Kidney epithelial cell (primary cell): ENCODE measurements around the gene PYROXD2. TPM values are rescaled to one million over a fixed set of nuclear protein-coding genes. Genes with fewer than 3 reads are reported as not detected.

Source experiments
- DNase-seq: peaks from one replicate; pipeline ENCODE4 v3.0.0-alpha.2; 2010; ENCODE audit warnings: low read depth
- H3K27me3 ChIP-seq: 2 replicates; pipeline ENCODE4 v1.6.0; 2011; ENCODE audit warnings: low read length; ENCODE audit not compliant: control insufficient read depth, insufficient read depth
- H3K36me3 ChIP-seq: 2 replicates; pipeline ENCODE4 v1.5.1; 2011; ENCODE audit warnings: low read length; ENCODE audit not compliant: control insufficient read depth, insufficient read depth
- H3K4me3 ChIP-seq: 2 replicates; pipeline ENCODE4 v1.5.1; 2011; ENCODE audit warnings: low read depth, mild to moderate bottlenecking, control low read depth, low read length
- CTCF ChIP-seq: IDR thresholded peaks from 2 replicates; pipeline ENCODE4 v1.5.1; 2011; ENCODE audit warnings: mild to moderate bottlenecking, moderate library complexity, low read length, control low read depth, inconsistent platforms; ENCODE audit not compliant: insufficient read depth, poor library complexity, severe bottlenecking
- total RNA-seq: library from RNA; depleted of rRNA; stranded (reverse); fragments of >200 nt; gene quantifications from 2 replicates; pipeline ENCODE4 v1.2.3, GENCODE V29; 2015

Gene PYROXD2
- total RNA-seq, 1 donor from 2014 or later = 5.8 TPM

GRCh38 chr10:98374217-98374985 lies 40.6 kb downstream of the PYROXD2 start:
- DNase-seq = no peak
- no peak for TF ChIP-seq CTCF
- Histone ChIP-seq H3K36me3 (no peaks in the 10 kb centered on the region), H3K4me3 (no peak overlapping the region), H3K27me3 (no peaks in the 10 kb centered on the region)

GRCh38 chr10:98373260-98374040 lies 41.5 kb downstream of the PYROXD2 start:
- DNase-seq = no peak
- Histone ChIP-seq H3K36me3 (no peaks in the 10 kb centered on the region), H3K27me3 (no peaks in the 10 kb centered on the region), H3K4me3 (no peak overlapping the region)
- TF ChIP-seq CTCF = no peak

- H3K4me3 ChIP-seq = no peak overlapping the region
- no peak for DNase-seq
- H3K27me3 ChIP-seq = no peaks in the 10 kb centered on the region
- H3K36me3 ChIP-seq = no peaks in the 10 kb centered on the region
- no peak for TF ChIP-seq CTCF
Measured at GRCh38 chr10:98370831-98371820, 43.9 kb downstream of the PYROXD2 start.

- no peak for DNase-seq
- Histone ChIP-seq H3K36me3 (no peaks in the 10 kb centered on the region), H3K27me3 (no peaks in the 10 kb centered on the region), H3K4me3 (no peak overlapping the region)
- TF ChIP-seq CTCF = no peak
Measured at GRCh38 chr10:98369801-98370200, 45.2 kb downstream of the PYROXD2 start.

GRCh38 chr10:98368644-98369043 lies 46.3 kb downstream of the PYROXD2 start:
- Histone ChIP-seq H3K4me3 (no peak overlapping the region), H3K27me3 (no peaks in the 10 kb centered on the region), H3K36me3 (no peaks in the 10 kb centered on the region)
- DNase-seq = no peak
- TF ChIP-seq CTCF = no peak
